Measurements from ENCODE around the gene DROSHA.

DNA sequence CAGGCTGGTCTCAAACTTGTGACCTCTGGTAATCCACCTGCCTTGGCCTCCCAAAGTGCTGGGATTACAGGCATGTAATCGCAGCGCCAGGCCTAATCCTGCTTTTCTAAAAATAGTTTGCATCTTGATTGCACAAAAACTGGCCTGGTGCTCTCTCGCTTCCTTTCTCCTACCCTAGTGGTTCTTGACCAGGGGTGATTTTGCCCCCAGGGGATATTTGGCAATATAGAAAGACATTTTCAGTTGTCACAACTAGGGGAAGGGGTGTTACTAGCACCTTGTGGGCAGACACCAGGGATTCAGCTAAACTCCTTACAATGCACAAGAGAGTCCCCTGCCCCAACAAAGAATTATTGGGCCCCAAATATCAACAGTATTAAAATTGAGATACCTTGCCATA lies 139.8 kb downstream of the DROSHA start:
- TF ChIP-seq, protein P1, sequence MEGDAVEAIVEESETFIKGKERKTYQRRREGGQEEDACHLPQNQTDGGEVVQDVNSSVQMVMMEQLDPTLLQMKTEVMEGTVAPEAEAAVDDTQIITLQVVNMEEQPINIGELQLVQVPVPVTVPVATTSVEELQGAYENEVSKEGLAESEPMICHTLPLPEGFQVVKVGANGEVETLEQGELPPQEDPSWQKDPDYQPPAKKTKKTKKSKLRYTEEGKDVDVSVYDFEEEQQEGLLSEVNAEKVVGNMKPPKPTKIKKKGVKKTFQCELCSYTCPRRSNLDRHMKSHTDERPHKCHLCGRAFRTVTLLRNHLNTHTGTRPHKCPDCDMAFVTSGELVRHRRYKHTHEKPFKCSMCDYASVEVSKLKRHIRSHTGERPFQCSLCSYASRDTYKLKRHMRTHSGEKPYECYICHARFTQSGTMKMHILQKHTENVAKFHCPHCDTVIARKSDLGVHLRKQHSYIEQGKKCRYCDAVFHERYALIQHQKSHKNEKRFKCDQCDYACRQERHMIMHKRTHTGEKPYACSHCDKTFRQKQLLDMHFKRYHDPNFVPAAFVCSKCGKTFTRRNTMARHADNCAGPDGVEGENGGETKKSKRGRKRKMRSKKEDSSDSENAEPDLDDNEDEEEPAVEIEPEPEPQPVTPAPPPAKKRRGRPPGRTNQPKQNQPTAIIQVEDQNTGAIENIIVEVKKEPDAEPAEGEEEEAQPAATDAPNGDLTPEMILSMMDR (IDR thresholded peaks at IDR 0.05) = no peak
- TF ChIP-seq POLR2A (IDR thresholded peaks at IDR 0.05) = no peak
